ENCODE results near the gene NLE1.
"Not testable (repeated sequence)": the region's sequence is repeated elsewhere in the genome, so short reads cannot be mapped to it uniquely, and the experiment has no call there.

NLE1 gene

DNA sequence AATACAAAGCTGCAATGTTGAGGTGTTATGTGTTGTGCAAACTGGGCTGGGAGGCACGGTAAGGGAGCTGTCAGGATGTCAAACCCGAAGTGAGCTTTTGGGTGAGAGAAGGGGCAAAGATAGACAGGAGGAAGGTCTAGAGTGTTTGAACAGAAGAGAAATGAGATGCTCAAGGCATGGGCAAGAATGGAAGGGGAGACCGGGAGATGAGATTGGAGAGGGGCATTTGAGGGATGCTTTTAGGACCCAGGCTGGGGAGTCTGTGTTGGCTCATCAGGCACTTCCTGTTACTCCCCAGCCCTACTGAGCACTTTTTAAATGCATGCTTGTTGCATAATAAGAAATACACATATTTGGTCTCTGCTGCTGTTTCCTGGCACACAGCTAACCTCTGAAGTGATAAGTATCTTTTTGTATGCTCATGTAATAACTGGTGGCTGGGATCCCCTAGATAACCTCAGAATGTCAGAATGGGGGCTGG, 19.2 kb upstream of the NLE1 start:
- DNase-seq = peak; percentile 59

- DNase-seq = peak; percentile 45
These were observed 18.5 kb upstream of the NLE1 start for GRCh38 chr17:35160354-35161201.

GRCh38 chr17:35159940-35160339, 17.8 kb upstream of the NLE1 start:
- no peak for DNase-seq

- no peak for DNase-seq
These were observed 13.1 kb upstream of the NLE1 start for GRCh38 chr17:35155246-35155645.

DNA sequence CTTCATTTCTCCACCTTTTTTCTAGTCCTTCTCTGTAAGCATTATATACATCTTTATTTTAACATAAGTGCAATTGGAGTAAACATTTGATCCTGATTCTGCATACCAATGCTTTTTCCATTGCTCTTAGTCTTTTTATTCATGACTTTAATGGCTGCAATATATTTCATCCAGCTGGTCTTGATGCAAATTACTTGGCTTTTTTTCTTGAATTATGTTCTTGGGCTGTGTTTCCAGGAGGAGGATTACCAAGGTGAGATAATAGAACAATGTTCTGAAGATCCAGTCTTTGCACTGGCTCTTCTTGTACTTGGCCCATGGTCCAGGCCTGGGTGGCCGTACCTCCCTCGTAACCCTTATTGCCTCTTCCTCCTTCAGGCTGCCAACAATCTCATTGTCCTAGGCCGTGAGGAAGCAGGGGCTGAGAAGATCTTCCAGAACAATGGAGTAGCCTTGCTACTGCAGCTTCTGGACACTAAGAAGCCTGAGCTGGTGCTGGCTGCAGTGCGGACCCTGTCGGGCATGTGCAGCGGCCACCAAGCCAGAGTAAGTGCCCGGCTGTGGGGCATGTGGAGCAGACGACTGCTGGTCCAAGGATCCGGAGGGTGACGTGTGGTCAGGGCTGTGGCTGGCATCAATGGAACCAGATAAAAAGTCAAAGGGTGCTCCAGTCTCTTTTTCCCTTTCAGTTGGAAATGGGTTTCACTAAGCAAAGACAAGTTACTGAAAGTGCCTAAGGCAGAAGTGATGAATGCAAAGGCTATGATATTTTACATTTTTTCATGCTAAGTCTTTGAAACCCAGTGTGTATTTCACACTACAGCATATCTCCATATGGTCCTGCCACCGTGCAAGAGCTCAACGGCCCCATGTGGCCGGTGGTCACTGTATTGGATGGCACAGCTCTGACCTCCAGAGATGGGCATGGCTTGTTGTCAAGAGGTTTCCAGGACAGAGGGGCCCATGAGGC, 12.4 kb upstream of the NLE1 start:
- no peak for DNase-seq

DNA sequence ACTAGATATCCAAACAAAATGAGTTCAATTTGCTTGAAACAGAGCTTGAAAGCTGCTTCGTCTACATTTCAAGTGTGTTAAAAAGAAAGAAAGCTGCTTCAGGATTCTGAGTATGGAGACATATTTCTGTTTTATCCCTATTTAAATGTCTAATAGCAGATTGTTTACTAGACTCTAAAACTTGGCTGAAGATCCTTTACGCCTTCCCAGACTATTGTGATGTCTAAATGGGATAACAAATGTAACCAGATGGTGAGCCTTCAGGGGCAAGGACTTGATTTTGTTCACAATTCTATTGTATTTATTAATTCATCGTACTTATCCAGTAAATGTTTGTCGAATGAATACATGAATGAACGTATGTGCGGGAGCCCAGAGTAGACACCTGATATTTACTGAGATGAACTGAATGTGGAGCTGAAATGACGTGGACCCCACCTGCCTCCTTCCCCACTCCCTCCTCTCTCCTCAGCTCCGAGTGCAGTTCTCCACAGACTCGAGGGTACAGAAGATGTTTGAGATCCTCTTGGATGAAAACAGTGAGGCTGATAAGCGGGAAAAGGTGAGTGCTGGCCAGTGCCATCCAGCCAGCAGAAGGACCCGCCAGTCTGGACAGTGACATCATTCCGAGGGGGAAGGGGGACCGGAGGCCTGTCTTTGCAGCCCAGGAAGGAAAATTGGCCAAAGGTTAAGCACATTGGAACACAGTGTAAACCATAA, 10.5 kb upstream of the NLE1 start:
- no peak for DNase-seq

GRCh38 chr17:35151080-35151479, 9.0 kb upstream of the NLE1 start:
- DNase-seq = not testable (repeated sequence)

DNA sequence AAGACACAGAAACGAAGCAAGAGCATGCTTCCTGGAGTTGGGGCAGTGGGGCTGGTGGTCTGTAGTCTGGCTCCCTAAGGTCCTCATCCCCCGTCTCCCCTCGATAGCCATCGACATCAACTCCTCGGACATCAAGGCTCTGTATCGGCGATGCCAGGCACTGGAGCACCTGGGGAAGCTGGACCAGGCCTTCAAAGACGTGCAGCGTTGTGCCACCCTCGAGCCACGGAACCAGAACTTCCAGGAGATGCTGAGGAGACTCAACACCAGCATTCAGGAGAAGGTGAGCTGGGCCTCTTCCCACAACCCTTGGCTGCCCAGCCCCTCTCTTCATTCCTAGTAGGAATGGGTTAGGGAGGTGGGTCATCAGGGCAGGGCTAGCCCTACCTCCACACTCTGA, 7.8 kb upstream of the NLE1 start:
- no peak for DNase-seq

DNA sequence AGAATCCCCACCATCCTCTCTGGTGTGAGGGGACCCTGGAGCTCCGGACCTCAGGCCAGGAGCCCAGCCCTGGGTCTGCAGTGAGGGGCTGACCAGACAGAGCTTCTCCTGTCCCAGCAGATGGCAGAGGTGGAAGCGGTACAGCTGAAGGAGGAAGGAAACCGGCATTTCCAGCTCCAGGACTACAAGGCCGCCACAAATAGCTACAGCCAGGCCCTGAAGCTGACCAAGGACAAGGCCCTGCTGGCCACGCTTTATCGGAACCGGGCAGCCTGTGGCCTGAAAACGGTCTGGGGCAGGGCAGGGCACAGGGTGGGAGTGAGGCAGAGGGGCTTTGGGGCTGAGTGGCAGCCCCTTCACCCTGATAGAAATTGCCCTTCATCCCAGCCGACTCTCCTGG, 6.0 kb upstream of the NLE1 start:
- DNase-seq = no peak

GRCh38 chr17:35147375-35147905, 5.3 kb upstream of the NLE1 start, which contains the start of gene UNC45B:
UNC45B (plus strand) TSS chr17:35147817; CDS start chr17:35148264, 447 bp downstream.
- DNase-seq = no peak

DNA sequence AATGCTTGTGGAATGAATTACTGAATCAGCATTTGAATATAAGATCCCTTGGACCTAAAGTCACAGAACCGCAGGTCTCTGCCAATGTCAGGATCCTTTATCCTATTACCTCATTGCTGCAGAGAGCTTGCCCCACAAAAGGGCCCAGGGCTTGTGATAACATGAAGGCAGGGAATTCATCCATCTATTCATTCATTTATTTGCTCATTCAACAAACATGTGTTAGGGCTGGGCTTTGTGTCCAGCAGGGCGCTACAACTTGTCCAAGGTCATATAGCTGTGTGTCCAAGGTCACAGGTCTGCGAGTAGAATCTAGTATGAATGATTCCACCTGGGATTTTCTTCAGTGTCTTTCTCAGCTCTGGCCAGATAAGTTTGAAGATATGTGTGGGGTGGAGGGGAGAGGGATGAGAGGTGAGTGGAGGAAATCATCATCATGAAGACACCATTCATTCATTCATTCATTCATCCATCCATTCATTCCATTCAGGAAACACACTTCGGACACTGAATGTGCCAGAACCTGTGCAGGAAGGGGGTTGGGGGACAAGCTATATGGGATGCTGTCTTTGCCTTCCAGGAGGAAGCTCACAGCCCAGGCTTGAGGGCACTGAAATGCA, 4.2 kb upstream of the NLE1 start:
- DNase-seq = no peak

DNA sequence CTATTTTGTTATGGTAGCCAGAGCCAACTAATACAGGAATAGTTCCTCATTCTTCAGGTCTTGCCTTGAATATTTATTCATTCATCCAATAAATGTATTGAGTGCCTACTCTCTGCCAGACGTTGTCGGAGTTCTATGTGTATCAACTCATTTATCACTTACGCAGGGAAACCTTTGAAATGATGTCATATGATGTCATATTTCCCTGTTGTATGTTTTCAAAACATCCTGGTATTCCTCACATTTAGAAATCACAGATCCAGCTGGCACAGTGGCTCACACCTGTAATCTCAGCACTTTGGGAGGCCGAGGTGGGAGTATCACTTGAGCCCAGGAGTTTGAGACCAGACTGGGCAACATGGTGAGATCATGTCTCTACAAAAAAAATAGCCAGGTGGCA, 2.7 kb upstream of the NLE1 start:
- no peak for DNase-seq

GRCh38 chr17:35142467-35142796, 329 bp upstream of the NLE1 start:
- no peak for DNase-seq

DNA sequence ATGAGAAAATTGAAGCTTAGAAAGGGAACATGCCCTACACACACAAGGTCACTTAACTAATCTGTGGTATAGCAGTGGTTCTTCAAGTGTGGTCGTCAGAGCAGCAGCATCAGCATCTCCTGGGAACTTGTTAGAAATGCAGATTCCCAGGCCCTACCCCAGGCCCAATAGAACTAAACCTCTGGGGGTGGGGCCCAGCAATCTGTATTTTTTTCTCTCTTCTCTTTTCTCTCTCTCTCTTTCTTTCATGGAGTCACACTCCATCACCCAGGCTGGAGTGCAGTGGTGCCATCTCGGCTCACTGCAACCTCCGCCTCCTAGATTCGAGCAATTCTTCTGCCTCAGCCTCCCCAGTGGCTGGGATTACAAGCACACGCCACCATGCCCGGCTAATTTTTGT, 3.9 kb downstream of the NLE1 start:
- DNase-seq = no peak

GRCh38 chr17:35135322-35135721, 6.8 kb downstream of the NLE1 start:
- DNase-seq = no peak

GRCh38 chr17:35132816-35133550, 9.1 kb downstream of the NLE1 start:
- no peak for DNase-seq

DNA sequence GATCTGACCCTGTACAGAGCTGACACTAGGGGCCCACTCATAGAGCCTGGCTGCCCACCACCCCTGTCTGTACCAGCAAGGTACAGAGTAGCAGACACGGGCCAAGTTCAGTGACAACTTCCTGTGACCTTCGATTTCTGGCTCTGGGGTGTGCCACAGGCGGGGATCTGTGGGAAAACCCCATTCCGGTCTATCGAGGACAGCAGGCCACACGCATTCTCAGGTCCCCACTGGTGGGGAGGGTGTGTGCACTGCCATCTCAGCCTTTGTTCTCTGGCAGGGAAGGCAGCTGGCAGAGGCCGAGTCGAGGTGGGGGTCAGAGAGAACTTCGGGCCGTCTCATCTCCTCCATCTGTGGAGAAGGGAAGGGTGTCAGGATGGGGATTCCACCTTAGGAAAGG, 10.0 kb downstream of the NLE1 start:
- DNase-seq = no peak

- DNase-seq = no peak
These were observed 11.7 kb downstream of the NLE1 start for GRCh38 chr17:35130392-35130791.

- no peak for DNase-seq
These were observed 12.1 kb downstream of the NLE1 start for GRCh38 chr17:35129973-35130351.

DNA sequence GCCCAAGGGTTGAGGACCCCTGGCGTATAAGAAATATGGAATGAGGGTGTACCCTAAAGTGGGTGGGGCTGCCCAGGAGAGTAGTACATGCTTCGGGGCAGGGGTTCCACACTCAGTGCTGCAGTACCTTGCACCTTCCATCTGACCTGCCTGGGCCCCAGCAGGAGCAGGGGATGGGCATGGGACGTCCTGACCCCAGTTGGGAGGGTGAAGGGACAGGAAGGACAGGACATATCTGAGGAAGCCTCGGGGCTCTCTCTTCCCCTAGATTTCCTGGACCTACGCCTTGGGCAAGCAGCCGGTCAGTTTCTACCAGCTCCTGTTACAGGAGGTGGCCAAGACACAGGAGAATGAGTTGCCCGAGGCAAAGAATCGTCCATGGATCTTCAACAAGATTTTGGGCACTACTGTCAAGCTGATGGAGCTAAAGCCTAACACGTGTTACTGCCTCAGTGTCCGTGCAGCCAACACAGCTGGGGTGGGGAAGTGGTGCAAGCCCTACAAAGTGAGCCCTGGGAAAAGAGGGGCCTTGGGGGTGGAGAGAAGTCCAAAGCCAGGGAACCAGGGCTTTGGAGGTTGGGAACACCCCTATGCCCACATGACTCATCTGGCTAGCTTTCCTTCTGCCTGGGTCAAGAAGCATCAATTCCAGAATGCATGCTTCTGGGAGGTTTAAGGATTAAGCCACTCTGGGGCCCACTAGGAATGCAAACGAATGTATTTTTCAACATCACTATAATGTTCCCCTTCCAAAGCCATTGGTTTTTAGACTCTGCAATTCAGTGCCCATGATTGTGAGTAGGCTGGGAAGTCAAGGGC, 12.7 kb downstream of the NLE1 start:
- DNase-seq = no peak

Measured in NK-92 treated with Interleukin-12 subunit alpha and Interleukin-12 subunit beta, amount 100 ng/mL, for 24 hours (cell line).